Lower leg skin (tissue), 4 donors: ENCODE results near the gene DNAAF8. TPM values are rescaled to one million over a fixed set of nuclear protein-coding genes. Genes with fewer than 3 reads are reported as not detected.

Source experiments
- DNase-seq, 2 donors: peaks; one replicate each; pipeline ENCODE4 v3.0.0-alpha.2; 2019; ENCODE audit warnings: low spot score in 2 of 2
- H3K4me3 ChIP-seq: fragments of 200-600 bp; sonication (generic); 2 replicates; pipeline ENCODE4 v1.5.1; 2017; ENCODE audit warnings: mild to moderate bottlenecking, low read depth; ENCODE audit not compliant: poor library complexity, severe bottlenecking
- CTCF ChIP-seq, 3 donors: fragments of 450-650 bp; IDR thresholded peaks; one replicate each; pipeline ENCODE4 v1.5.1; 2016; ENCODE audit warnings: antibody characterized with exemption in 3 of 3, mild to moderate bottlenecking in 3 of 3, moderate library complexity in 2 of 3
- POLR2A ChIP-seq, 2 donors: fragments of 450-650 bp; IDR thresholded peaks; one replicate each; pipeline ENCODE4 v1.6.1; 2016 to 2017; ENCODE audit warnings: antibody characterized with exemption in 2 of 2, mild to moderate bottlenecking in 1 of 2, moderate library complexity in 1 of 2
- WGBS, 2 donors: methylation state at CpG; one replicate each; pipeline ENCODE4 v1.1.5; 2018; 5-methylcytosine and 5-hydroxymethylcytosine counted together
- intact Hi-C: fragments of 100-400 bp; cut with DNase I; formaldehyde crosslinking; loops from one replicate; pipeline ENCODE4 v1.15.0; 2023; ENCODE audit warnings: low total_unique reads
- total RNA-seq, 4 donors: library from RNA; depleted of rRNA; stranded (reverse); fragments of >200 nt; gene quantifications; one replicate each; pipeline ENCODE4 v1.1.0, GENCODE V29; 2016

Gene DNAAF8
- total RNA-seq, 4 donors from 2014 or later = 0.16 to 1.4 TPM; not detected in 2

DNA sequence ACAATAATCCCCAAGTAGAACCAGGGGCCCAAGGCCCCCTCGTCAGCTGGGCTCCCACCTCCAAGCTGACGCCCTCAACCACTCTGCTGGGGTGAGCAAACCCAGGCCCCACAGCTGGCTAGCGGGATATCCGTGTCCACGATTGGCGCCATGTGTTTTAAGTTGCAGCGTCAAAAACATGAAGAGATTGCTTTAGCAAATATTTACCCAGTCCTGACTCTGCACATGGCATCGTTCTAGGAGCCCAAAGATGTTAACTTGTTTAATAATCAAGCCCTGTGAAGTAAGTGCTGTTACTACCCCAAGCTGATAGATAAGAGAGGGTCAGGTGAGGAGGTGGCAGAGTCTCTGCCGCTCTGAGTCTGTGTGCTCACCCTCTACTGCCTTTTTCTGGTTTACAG is 54.2 kb downstream of the DNAAF8 start:
- intact Hi-C loops = no loop called here
- TF ChIP-seq CTCF (IDR thresholded peaks at IDR 0.05) (no peak), POLR2A (IDR thresholded peaks at IDR 0.05) (no peak)
- no peak for DNase-seq
- H3K4me3 ChIP-seq = no peak overlapping the region
- WGBS, 2 donors = 76% methylated on average over 9 of the region's 9 CpGs

- intact Hi-C loops = no loop called here
- no peak for DNase-seq
- TF ChIP-seq CTCF (IDR thresholded peaks at IDR 0.05) (no peak), POLR2A (IDR thresholded peaks at IDR 0.05) (no peak)
- H3K4me3 ChIP-seq = no peak overlapping the region
- 92 to 93% methylated on average over 7 of the region's 7 CpGs for WGBS, 2 donors
These were observed 54.6 kb downstream of the DNAAF8 start for GRCh38 chr16:4788910-4789309.

DNA sequence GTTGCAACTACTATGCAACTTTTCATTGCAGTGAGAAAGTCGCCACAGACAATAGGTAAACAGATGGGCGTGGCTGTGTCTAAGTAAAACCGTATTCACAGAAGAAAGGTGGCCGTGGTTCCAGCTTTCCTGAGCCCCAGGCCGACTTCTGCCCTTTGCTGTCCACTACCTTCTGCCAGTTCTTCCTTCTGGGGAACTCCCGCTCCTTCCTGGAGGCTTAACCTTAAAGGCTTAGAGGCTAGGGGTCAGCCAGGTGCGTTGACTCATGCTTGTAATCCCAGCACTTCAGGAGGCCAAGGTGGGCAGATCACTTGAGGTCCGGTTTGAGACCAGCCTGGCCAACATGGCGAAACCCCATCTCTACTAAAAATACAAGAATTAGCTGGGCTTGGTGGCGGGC is 55.9 kb downstream of the DNAAF8 start:
- TF ChIP-seq CTCF (IDR thresholded peaks at IDR 0.05) (no peak), POLR2A (IDR thresholded peaks at IDR 0.05) (no peak)
- no peak for DNase-seq
- no peak overlapping the region for H3K4me3 ChIP-seq
- intact Hi-C loops = no loop called here
- WGBS, 2 donors = 83 to 84% methylated on average over 10 of the region's 10 CpGs

DNA sequence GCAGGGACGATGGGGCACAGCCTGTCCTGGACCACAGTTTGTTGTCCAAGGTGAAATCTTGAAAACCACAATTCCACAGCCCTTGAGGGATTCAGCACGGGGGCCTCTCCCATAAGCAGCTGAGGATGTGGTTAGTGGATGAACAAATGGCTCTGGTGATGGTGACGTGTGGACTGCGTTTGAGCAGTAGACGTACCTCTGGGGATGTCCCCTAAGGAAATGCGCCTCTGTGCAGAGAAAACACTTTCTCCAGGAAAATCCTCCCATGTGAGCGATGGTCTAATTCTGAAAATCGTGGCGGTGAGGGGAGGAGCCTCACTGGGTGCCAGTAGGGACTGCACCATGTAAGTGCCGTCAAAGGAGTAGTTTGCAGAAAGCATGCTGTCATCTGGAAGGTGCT is 56.5 kb downstream of the DNAAF8 start:
- H3K4me3 ChIP-seq = no peak overlapping the region
- TF ChIP-seq CTCF (IDR thresholded peaks at IDR 0.05) (no peak), POLR2A (IDR thresholded peaks at IDR 0.05) (no peak)
- DNase-seq = no peak
- WGBS, 2 donors = 70 to 71% methylated on average over 10 of the region's 10 CpGs
- intact Hi-C loops = no loop called here

GRCh38 chr16:4792951-4793513 is 58.7 kb downstream of the DNAAF8 start:
- no peak for DNase-seq
- TF ChIP-seq CTCF (IDR thresholded peaks at IDR 0.05) = no peak
- TF ChIP-seq POLR2A (IDR thresholded peaks at IDR 0.05) = no peak
- 80 to 82% methylated on average over 13 of the region's 13 CpGs for WGBS, 2 donors

DNA sequence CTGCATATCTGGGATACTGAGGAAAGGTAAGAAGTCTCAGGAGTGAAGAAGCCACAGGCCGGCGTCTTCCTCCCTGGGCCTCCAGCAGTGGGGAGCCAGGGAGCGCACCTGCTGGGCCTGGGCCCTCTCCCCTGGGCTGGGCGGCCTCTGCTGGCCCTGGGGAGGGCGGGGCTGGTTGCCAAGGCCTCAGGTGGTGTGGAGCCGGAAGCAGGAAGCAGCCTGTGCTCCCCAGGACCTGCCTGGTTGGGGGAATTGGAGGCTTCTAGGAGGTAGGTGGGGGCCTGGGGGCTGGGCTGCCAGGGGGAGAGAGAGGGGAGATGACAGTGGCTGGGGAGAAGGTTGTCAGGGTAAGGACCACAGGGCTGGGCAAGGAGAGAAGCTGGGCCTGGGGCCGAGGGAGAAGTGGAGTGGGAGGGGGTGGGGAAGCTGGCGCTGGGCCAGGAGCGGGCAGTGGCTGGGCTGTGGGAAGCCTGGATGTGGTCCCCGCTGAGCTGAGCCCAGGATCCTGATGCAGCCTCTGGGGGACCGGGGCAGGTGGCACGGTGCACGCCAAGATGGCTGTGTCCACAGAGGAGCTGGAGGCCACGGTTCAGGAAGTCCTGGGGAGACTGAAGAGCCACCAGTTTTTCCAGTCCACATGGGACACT is 61.0 kb downstream of the DNAAF8 start, which contains the start of gene SMIM22:
TSS of gene SMIM22 (plus strand) at position 189 of the 647 bp plus-strand sequence. CDS start at position 555, 366 bp downstream.
- intact Hi-C loops = no loop called here
- TF ChIP-seq POLR2A (IDR thresholded peaks at IDR 0.05) = no peak
- no peak for TF ChIP-seq CTCF (IDR thresholded peaks at IDR 0.05)
- 61 to 62% methylated on average over 12 to 14 of the region's 14 CpGs for WGBS, 2 donors
- no peak within 1 kb of the TSS for H3K4me3 ChIP-seq
- no peak for DNase-seq

More at GRCh38 chr16:4792951-4793513, 58.7 kb downstream of the DNAAF8 start:
- H3K4me3 ChIP-seq = no peak overlapping the region
- intact Hi-C loops = no loop called here
